Measurements from ENCODE around the gene SMIM41. TPM values are rescaled to one million over a fixed set of nuclear protein-coding genes. Genes with fewer than 3 reads are reported as not detected.

Gene SMIM41
- total and polyA plus RNA-seq, 10 of the 15 experiments (the other 5 are each of a cell fraction or from before 2014, with no cell fraction given): not detected

DNA sequence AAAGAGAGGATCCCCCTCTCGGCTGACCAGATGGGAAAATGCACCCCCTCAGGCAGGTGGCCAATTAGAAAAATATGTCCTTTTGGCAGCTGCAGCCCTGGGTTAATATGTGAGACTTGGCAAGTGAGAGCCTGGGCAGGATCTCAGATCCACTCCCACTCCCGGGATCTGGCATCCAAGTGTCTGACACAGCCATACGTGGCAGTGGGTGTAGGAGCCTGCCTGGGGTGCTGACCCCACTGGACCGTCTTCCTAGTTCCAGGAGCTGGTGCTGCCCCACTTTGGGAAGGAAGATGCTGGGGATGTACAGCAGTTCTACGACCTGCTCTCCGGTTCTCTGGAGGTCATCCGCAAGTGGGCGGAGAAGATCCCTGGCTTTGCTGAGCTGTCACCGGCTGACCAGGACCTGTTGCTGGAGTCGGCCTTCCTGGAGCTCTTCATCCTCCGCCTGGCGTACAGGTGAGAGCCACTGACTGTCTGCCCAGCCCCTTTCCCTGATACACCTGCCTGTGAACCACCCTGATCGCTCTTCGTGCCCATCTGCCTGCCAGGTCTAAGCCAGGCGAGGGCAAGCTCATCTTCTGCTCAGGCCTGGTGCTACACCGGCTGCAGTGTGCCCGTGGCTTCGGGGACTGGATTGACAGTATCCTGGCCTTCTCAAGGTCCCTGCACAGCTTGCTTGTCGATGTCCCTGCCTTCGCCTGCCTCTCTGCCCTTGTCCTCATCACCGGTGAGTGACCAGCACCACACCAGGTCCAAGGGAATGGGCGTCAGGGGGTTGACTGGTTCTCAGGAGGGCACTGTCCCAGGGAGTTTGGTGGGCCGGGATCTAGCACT, 22.5 kb upstream of the SMIM41 start:
- DNase-seq (ENCODE audit: low read depth, low spot score): no peak
- ChIA-PET RAD21 (ENCODE audit: unreplicated experiment) (no interaction called here), SMC1A (ENCODE audit: uncharacterized antibody, unreplicated experiment) (interaction anchor here (0.8 kb wide), 1 partner anchor 25 kb away, joined by 3 read pairs; no protein-coding TSS in a partner anchor), CTCF (interaction anchor here (0.7 to 1.4 kb wide), 5 partner anchors 26 to 64 kb away, joined by 3 to 5 read pairs (median 4); no protein-coding TSS in a partner anchor), POLR2A (no interaction called here)
- in situ Hi-C loops (cut with MboI): no loop called here
- Histone ChIP-seq H3K9me3 (replicated peaks; ENCODE audit: control insufficient read depth, insufficient read depth, low read length) (no peaks in the 10 kb centered on the region), H3K36me3 (ENCODE audit: control insufficient read depth in 2 of 2, insufficient read depth in 2 of 2, low read length in 1 of 2) (no peaks in the 10 kb centered on the region; a peak in 1 of 4 replicates), H3K4me2 (ENCODE audit: control insufficient read depth, insufficient read depth) (no peak overlapping the region), H3K4me1 (ENCODE audit: control insufficient read depth, insufficient read depth, low read length) (no peaks in the 10 kb centered on the region; the same call in 1 of the 2 replicates), H3K27me3 (replicated peaks in 1 of 2; ENCODE audit: control insufficient read depth in 2 of 2, insufficient read depth in 2 of 2, low read length in 1 of 2) (no peaks in the 10 kb centered on the region), H4K20me1 (ENCODE audit: control insufficient read depth, insufficient read depth) (no peaks in the 10 kb centered on the region), H3K27ac (ENCODE audit: control insufficient read depth, insufficient read depth) (no peak overlapping the region), H3K9ac (ENCODE audit: control insufficient read depth, insufficient read depth, low read length) (no peak overlapping the region), H2AFZ (ENCODE audit: control insufficient read depth, low read depth, low read length) (no peak overlapping the region), H3K4me3 (no peak overlapping the region), H3K79me2 (ENCODE audit: control insufficient read depth, insufficient read depth, low read length) (no peaks in the 10 kb centered on the region)
- no TSS peak for BruUV-seq (replicated peaks)
- no peak for TF ChIP-seq CHD2 (IDR thresholded peaks at IDR 0.05; ENCODE audit: borderline replicate concordance, low read depth, low read length)
- TF ChIP-seq FOXK2 (IDR thresholded peaks at IDR 0.05): no peak
- TF ChIP-seq NBN (IDR thresholded peaks at IDR 0.05): no peak
- TF ChIP-seq KAT2A (conservative IDR thresholded peaks at IDR 0.05; ENCODE audit: control insufficient read depth, low read depth, low read length): no peak
- TF ChIP-seq TCF7 (IDR thresholded peaks at IDR 0.05; ENCODE audit: borderline replicate concordance): no peak
- TF ChIP-seq, protein P1, sequence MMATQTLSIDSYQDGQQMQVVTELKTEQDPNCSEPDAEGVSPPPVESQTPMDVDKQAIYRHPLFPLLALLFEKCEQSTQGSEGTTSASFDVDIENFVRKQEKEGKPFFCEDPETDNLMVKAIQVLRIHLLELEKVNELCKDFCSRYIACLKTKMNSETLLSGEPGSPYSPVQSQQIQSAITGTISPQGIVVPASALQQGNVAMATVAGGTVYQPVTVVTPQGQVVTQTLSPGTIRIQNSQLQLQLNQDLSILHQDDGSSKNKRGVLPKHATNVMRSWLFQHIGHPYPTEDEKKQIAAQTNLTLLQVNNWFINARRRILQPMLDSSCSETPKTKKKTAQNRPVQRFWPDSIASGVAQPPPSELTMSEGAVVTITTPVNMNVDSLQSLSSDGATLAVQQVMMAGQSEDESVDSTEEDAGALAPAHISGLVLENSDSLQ (IDR thresholded peaks at IDR 0.05): no peak
- TF ChIP-seq NFYB (IDR thresholded peaks at IDR 0.05; ENCODE audit: insufficient read depth, low read depth, low read length): no peak
- no peak for TF ChIP-seq FOS (IDR thresholded peaks at IDR 0.05; ENCODE audit: borderline replicate concordance, extremely low read depth, insufficient read length)
- TF ChIP-seq, protein P2, sequence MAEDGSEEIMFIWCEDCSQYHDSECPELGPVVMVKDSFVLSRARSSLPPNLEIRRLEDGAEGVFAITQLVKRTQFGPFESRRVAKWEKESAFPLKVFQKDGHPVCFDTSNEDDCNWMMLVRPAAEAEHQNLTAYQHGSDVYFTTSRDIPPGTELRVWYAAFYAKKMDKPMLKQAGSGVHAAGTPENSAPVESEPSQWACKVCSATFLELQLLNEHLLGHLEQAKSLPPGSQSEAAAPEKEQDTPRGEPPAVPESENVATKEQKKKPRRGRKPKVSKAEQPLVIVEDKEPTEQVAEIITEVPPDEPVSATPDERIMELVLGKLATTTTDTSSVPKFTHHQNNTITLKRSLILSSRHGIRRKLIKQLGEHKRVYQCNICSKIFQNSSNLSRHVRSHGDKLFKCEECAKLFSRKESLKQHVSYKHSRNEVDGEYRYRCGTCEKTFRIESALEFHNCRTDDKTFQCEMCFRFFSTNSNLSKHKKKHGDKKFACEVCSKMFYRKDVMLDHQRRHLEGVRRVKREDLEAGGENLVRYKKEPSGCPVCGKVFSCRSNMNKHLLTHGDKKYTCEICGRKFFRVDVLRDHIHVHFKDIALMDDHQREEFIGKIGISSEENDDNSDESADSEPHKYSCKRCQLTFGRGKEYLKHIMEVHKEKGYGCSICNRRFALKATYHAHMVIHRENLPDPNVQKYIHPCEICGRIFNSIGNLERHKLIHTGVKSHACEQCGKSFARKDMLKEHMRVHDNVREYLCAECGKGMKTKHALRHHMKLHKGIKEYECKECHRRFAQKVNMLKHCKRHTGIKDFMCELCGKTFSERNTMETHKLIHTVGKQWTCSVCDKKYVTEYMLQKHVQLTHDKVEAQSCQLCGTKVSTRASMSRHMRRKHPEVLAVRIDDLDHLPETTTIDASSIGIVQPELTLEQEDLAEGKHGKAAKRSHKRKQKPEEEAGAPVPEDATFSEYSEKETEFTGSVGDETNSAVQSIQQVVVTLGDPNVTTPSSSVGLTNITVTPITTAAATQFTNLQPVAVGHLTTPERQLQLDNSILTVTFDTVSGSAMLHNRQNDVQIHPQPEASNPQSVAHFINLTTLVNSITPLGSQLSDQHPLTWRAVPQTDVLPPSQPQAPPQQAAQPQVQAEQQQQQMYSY (CRISPR knock-in tag; IDR thresholded peaks at IDR 0.05): no peak
- WGBS (ENCODE audit: insufficient coverage, insufficient replicate concordance, low lambda C conversion rate, missing lambda C conversion rate): 48% methylated on average over 23 of the region's 23 CpGs
- FAIRE-seq: no peak
- intact Hi-C loops (cut with micrococcal nuclease; ENCODE audit: unreplicated experiment): no loop called here
- ATAC-seq: no peak
